PFSK-1 (cell line): ENCODE data around the gene TMEM229A.

ENCODE experiments used
- FOXP2 ChIP-seq: optimal IDR thresholded peaks from 2 replicates; pipeline ENCODE3; 2011; ENCODE audit warnings: borderline replicate concordance, control low read depth, inconsistent platforms; ENCODE audit not compliant: insufficient read depth; ENCODE audit errors: extremely low read length, extremely low read depth
- POLR2AphosphoS5 ChIP-seq: IDR thresholded peaks from 2 replicates; pipeline ENCODE4 v1.6.1; 2012; ENCODE audit warnings: low read depth, mild to moderate bottlenecking, control low read depth, low read length, moderate library complexity
- SIN3A ChIP-seq: IDR thresholded peaks from 2 replicates; pipeline ENCODE4 v1.6.1; 2012; ENCODE audit warnings: mild to moderate bottlenecking, low read length, moderate library complexity, borderline replicate concordance; ENCODE audit not compliant: insufficient read depth
- TAF1 ChIP-seq: IDR thresholded peaks from 2 replicates; pipeline ENCODE4 v1.6.1; 2012; ENCODE audit warnings: low read length, control low read depth, borderline replicate concordance; ENCODE audit not compliant: insufficient read depth
- TF ChIP-seq, protein P1 (sequence below), 2 experiments: IDR thresholded peaks; 2 replicates each; pipeline versions ENCODE4 v1.6.1 to v1.8.0; 2011 to 2012; ENCODE audit warnings: low read depth in 2 of 2, low read length in 2 of 2, control low read depth in 1 of 2, inconsistent platforms in 1 of 2, mild to moderate bottlenecking in 1 of 2, moderate library complexity in 1 of 2; ENCODE audit not compliant: insufficient read depth in 1 of 2

Gene TMEM229A

DNA sequence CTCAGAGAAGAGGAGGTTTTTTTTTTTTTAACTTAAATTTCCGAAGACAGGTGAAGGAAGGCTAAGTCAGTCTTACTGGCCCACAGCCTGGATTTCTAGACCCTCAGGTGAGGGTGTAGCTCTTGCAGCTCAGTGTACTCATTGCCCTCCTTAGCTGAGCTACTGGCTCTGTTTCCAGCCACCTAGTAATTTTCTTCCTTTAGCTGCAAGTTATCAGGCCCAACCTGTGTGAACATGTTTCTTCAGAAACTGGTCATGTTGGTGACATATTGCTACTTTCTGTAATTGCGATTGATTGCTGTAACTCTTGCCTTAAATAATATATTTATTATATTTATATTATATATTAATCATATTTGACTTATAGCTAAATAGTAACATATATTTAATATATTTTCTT is 10.0 kb upstream of the TMEM229A start:
- TF ChIP-seq, protein P1, sequence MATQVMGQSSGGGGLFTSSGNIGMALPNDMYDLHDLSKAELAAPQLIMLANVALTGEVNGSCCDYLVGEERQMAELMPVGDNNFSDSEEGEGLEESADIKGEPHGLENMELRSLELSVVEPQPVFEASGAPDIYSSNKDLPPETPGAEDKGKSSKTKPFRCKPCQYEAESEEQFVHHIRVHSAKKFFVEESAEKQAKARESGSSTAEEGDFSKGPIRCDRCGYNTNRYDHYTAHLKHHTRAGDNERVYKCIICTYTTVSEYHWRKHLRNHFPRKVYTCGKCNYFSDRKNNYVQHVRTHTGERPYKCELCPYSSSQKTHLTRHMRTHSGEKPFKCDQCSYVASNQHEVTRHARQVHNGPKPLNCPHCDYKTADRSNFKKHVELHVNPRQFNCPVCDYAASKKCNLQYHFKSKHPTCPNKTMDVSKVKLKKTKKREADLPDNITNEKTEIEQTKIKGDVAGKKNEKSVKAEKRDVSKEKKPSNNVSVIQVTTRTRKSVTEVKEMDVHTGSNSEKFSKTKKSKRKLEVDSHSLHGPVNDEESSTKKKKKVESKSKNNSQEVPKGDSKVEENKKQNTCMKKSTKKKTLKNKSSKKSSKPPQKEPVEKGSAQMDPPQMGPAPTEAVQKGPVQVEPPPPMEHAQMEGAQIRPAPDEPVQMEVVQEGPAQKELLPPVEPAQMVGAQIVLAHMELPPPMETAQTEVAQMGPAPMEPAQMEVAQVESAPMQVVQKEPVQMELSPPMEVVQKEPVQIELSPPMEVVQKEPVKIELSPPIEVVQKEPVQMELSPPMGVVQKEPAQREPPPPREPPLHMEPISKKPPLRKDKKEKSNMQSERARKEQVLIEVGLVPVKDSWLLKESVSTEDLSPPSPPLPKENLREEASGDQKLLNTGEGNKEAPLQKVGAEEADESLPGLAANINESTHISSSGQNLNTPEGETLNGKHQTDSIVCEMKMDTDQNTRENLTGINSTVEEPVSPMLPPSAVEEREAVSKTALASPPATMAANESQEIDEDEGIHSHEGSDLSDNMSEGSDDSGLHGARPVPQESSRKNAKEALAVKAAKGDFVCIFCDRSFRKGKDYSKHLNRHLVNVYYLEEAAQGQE (IDR thresholded peaks at IDR 0.05; ENCODE audit: insufficient read depth in 1 of 2, low read depth in 2 of 2, low read length in 2 of 2): no peak
- no peak for TF ChIP-seq POLR2AphosphoS5
- no peak for TF ChIP-seq FOXP2
- TF ChIP-seq SIN3A: no peak
- TF ChIP-seq TAF1: no peak

DNA sequence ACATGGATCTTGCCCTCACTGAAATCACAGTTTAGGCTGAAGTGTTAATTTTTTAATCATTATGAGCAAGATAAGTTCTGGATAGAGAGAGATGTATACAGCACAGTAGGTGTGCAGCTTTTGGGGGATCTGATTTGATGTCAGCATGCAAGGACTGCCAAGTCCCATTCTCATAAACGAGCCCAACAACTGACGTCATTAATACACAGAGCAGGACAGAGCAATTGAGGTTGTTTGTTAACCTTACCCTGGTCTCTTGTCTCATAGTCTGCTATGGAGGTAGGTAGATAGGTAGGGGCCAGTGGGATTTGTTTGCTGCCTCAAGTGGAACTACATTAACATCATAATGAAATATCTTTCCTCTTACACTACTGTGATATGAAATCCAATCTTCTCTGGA is 8.6 kb upstream of the TMEM229A start:
- TF ChIP-seq, protein P1 (IDR thresholded peaks at IDR 0.05; ENCODE audit: insufficient read depth in 1 of 2, low read depth in 2 of 2, low read length in 2 of 2): no peak
- TF ChIP-seq TAF1 (no peak), POLR2AphosphoS5 (no peak), FOXP2 (no peak), SIN3A (no peak)

DNA sequence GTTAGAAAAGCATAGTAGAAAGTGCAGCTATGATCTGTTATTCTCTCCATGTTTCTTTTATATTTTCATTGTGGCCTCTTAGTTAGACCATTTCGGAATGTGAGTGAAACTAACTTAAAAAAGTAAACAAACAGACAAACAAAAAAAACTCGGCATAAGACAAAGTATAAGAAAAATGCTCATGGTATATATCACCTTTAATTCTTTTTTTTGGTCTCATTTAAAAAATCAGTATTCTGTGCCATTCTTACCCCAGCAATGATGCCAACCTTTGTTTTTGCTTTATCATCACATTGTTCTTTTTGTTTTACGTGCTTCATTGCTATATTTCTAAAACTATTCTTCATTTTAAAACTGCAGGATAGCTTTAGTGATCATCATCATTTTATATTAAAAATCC is 2.8 kb upstream of the TMEM229A start:
- no peak for TF ChIP-seq FOXP2
- TF ChIP-seq SIN3A: no peak
- TF ChIP-seq POLR2AphosphoS5: no peak
- TF ChIP-seq, protein P1 (IDR thresholded peaks at IDR 0.05; ENCODE audit: insufficient read depth in 1 of 2, low read depth in 2 of 2, low read length in 2 of 2): no peak
- TF ChIP-seq TAF1: no peak

DNA sequence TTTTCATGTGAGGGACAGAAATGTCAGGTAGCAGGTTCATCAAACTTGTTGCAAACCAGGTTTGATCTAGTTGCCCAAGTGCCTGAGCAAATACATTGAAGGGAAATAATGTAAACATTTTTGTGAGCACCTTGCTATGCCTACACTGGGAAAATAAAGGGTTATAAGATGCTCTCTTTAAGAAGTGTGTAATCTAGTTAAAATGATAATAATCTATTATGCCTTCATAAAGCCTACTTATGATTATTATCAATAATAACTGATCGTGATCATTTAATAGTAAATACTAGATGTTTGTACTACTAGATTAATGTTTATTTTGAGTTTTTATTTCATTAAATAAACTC is 1.9 kb upstream of the TMEM229A start:
- TF ChIP-seq FOXP2 (no peak), POLR2AphosphoS5 (no peak), TAF1 (no peak), SIN3A (no peak)
- TF ChIP-seq, protein P1 (IDR thresholded peaks at IDR 0.05; ENCODE audit: insufficient read depth in 1 of 2, low read depth in 2 of 2, low read length in 2 of 2): no peak
